ENCODE data around the gene HDAC4. TPM values are rescaled to one million over a fixed set of nuclear protein-coding genes. Genes with fewer than 3 reads are reported as not detected.

Gene HDAC4
- total and polyA plus RNA-seq, 10 of the 15 experiments (the other 5 are each of a cell fraction or from before 2014, with no cell fraction given): 0.22 to 15.7 (median 4.8) TPM

GRCh38 chr2:239401067-239401880, 454 bp upstream of the HDAC4 start (continued):
- no peak for TF ChIP-seq EZH2 (IDR thresholded peaks at IDR 0.05; ENCODE audit: borderline replicate concordance, control insufficient read depth, low read depth, low read length)
- TF ChIP-seq NBN (IDR thresholded peaks at IDR 0.05): peak; percentile 86
- TF ChIP-seq ESRRA (IDR thresholded peaks at IDR 0.05; ENCODE audit: low read length): 0 out of 2 replicates have a peak, but pooled peaks have one; percentile 42
- TF ChIP-seq CUX1 (IDR thresholded peaks at IDR 0.05; ENCODE audit: insufficient replicate concordance, low read depth, low read length): no peak
- peak; percentile 37; the same call in 1 of the 2 replicates for TF ChIP-seq ZBTB40 (IDR thresholded peaks at IDR 0.05; ENCODE audit: borderline replicate concordance)
- TF ChIP-seq SPI1 (IDR thresholded peaks at IDR 0.05; ENCODE audit: borderline replicate concordance, insufficient read depth, low read depth, low read length): no peak
- no peak for TF ChIP-seq ZNF622 (IDR thresholded peaks at IDR 0.05)
- TF ChIP-seq SIX5 (IDR thresholded peaks at IDR 0.05; ENCODE audit: low read depth, low read length, severe bottlenecking): peak; percentile 26
- peak; percentile 59; the same call in 1 of the 2 replicates for TF ChIP-seq TCF3 (IDR thresholded peaks at IDR 0.05; ENCODE audit: borderline replicate concordance, insufficient read depth, low read depth, low read length)
- TF ChIP-seq ZZZ3 (IDR thresholded peaks at IDR 0.05; ENCODE audit: control insufficient read depth, insufficient read length, low read depth): no peak
- no peak for TF ChIP-seq CEBPB (IDR thresholded peaks at IDR 0.05; ENCODE audit: borderline replicate concordance in 1 of 2, low read depth in 2 of 2, low read length in 2 of 2)
- no peak for TF ChIP-seq ZNF217 (IDR thresholded peaks at IDR 0.05)
- TF ChIP-seq CBX3 (IDR thresholded peaks at IDR 0.05; ENCODE audit: borderline replicate concordance, low read depth): no peak
- peak; percentile 86 for TF ChIP-seq CBFB (IDR thresholded peaks at IDR 0.05; ENCODE audit: low read depth)
- TF ChIP-seq, protein P1, sequence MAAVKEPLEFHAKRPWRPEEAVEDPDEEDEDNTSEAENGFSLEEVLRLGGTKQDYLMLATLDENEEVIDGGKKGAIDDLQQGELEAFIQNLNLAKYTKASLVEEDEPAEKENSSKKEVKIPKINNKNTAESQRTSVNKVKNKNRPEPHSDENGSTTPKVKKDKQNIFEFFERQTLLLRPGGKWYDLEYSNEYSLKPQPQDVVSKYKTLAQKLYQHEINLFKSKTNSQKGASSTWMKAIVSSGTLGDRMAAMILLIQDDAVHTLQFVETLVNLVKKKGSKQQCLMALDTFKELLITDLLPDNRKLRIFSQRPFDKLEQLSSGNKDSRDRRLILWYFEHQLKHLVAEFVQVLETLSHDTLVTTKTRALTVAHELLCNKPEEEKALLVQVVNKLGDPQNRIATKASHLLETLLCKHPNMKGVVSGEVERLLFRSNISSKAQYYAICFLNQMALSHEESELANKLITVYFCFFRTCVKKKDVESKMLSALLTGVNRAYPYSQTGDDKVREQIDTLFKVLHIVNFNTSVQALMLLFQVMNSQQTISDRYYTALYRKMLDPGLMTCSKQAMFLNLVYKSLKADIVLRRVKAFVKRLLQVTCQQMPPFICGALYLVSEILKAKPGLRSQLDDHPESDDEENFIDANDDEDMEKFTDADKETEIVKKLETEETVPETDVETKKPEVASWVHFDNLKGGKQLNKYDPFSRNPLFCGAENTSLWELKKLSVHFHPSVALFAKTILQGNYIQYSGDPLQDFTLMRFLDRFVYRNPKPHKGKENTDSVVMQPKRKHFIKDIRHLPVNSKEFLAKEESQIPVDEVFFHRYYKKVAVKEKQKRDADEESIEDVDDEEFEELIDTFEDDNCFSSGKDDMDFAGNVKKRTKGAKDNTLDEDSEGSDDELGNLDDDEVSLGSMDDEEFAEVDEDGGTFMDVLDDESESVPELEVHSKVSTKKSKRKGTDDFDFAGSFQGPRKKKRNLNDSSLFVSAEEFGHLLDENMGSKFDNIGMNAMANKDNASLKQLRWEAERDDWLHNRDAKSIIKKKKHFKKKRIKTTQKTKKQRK (IDR thresholded peaks at IDR 0.05; ENCODE audit: low read depth, low read length): peak; percentile 74
- TF ChIP-seq HDAC2 (IDR thresholded peaks at IDR 0.05): no peak
- peak; percentile 92 for TF ChIP-seq KLF5 (IDR thresholded peaks at IDR 0.05; ENCODE audit: partially characterized antibody)

Data from GM12878 (cell line).